ENCODE results near the gene LRMDA.

The LRMDA gene

DNA sequence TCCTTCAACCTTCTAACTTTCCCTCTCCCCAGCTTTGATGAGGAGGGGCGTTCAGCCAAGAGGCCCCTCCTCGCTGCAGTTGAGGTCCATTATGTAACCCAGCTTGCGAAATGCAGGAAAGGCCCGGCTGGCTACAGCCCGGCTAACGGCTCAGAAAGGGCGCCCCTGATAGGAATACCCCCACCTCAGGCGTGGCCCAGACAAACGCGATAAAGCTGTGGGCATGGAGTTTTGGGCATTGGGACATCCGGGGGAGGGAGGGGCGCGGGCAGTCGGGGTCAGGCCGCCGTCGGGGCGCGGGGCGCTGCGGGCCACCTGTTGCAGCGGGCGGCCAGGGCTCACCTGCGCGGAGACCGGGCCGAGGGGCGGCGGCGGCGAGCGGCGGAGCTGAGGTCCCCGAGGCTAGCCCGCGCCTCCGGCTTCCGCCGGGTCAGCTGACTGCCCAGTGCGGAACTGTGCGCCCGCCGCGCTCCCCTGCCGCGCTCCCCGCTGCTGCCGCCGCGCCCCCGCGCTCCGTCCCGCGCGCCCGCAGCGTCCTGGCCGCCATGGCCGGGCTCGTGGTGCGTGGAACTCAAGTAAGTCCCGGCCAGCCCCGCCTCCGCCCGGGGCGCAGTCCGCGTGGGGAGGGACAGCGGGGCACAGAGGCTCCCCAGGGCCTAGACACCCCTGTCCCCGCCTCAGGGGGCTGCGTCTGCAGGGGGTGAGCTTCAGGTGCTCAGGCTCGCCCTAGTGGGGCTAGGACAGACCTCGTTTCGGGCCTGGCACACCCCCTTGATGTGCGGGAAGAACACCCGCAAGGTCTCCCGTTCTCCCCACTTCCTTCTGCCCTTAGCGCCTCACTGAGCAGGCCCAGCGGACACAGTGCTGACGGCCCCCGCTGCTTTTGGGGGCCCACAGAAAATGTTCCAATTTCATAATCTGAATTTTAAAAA is at the start of gene LRMDA:
Gene LRMDA, plus strand, starts transcription at position 445 of the 932 bp plus-strand sequence.
- no peak for DNase-seq

GRCh38 chr10:75386128-75386527 is 45.3 kb upstream of the LRMDA start:
- no peak for DNase-seq

DNA sequence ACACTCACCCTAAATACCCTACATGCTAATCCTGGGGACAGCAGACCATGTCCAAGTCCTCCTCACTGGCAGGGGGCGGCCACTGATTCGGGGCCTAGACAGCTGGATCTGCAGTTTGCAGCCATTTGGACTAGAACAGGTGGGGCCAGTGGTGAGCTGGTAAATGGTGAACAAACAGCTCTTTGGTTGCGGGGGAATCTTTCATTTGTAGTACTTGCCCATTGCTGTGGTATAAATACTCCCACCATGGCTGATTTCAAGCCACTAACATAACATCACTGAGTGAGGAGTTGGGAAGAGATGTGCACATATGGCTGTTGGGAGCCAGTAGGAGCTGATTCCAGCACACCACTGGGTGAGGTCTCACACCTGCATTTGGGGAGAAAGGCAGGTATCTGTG is 43.3 kb upstream of the LRMDA start:
- no peak for DNase-seq

DNA sequence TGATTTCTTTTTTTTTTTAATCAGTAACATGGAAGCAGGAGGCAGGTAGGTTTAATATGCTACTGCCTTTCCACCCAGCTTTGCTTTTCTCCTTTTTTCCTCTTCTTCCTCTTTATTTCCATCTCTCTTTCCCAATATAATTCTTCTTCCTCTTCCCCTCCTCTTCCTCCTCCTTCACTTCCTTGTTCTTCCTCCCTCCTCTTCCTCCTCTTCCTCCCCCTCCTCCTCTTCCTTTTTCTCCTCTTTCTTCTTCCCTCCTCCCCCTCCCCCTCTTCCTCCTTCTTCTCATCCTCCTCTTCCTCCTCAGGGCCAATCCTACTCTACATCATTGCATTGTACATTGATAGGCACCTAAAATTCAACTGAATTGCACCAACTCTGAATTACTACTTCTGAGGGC is 41.2 kb upstream of the LRMDA start:
- no peak for DNase-seq

- no peak for DNase-seq
Measured at GRCh38 chr10:75392271-75392670, 39.2 kb upstream of the LRMDA start.

DNA sequence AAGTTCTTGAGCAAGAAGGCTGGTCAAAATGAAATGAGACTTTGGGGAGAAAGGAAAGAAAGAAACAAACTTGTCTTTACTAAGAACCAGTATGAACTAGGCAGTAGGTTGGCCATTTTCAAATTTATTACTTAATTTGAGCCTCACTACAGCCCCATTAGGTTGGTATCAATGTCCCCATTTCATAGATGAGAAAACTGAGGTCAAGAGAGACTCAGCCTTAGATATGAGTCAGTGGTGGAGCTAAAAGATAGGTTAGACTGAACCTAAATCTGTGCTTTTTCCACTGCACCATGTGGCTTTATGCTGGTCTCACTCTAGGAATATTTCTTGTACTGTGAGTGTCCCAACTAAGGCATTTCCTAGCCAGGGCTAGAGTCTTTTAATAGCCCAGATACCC is 38.7 kb upstream of the LRMDA start:
- DNase-seq, result no peak

- DNase-seq, result no peak
Measured at GRCh38 chr10:75394221-75394620, 37.2 kb upstream of the LRMDA start.

DNA sequence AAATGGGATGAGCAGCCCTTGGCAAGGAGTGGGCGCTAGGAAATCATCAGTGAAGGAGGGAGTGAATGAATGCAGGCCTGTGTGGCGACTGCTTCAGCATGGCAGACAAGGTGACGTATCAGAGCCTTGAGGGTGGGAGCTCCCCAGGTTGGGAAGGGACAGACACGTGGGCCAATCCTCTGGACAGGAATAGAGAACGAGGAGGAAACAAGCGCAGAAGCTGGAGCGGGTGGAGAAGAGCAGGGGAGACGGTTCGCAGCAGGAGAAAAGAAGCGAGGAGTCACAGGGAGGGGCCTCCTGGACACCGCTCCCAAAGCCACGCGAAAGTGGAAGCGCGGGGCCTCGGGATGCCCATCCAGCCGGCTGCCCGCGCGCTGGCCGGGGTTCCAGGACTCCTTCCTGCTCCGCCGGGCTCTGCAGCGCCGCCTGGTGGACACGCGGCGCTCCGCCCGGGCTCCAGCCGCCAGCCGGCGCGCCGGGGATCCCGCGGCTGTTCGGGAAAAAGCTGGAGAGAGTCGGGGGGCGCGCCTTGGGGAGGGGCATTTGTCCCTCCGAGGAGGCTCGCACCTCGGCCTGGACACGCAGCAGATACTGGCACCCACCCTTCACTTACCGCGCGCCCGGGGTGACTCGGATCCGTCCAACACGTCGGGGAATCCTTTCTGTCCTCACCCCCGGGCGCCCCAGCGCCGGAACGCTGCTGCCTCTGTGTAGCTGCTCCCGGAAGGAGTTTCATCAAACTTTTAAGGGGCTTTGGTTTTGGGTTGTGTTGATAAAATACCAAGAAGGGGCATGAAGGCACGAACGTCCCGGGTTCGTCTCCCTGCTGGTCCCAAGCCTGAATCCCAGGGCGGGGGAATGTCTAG is 36.1 kb upstream of the LRMDA start:
- DNase-seq, result no peak

DNA sequence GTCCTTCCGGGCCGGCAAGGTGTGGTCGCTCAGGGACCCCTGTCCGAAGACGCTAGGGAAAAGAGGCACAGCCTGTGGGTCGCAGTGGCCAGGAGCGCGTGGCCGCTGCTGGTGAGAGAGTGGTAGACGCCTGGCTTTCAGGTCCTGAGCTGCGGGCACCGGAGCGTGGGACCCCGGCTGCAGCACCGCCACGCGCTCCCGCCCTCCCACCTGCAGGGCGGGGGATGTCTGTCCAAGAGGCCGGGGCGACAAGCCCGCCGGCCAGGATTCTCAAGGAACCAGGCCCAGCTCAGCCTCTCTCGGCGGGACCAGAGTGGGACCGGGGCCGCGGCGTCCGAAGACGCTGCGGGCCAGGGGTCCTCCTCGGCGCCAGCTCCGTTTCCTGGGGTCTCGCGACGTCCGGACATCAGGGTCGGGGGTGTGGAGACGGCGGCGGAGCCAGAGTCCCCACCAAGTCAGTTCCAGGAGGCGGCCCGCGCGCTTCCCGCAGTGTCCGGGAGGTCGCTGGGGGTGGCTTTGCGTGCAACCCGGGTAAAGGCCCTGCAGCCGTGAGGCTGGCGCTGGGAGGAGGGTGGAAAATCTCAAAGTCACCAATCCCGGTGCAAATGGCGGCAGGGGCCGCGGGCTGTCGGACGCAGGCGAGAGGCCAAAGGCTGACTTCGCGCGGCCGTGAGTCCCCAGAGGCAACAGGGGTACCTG is 35.3 kb upstream of the LRMDA start:
- no peak for DNase-seq

DNA sequence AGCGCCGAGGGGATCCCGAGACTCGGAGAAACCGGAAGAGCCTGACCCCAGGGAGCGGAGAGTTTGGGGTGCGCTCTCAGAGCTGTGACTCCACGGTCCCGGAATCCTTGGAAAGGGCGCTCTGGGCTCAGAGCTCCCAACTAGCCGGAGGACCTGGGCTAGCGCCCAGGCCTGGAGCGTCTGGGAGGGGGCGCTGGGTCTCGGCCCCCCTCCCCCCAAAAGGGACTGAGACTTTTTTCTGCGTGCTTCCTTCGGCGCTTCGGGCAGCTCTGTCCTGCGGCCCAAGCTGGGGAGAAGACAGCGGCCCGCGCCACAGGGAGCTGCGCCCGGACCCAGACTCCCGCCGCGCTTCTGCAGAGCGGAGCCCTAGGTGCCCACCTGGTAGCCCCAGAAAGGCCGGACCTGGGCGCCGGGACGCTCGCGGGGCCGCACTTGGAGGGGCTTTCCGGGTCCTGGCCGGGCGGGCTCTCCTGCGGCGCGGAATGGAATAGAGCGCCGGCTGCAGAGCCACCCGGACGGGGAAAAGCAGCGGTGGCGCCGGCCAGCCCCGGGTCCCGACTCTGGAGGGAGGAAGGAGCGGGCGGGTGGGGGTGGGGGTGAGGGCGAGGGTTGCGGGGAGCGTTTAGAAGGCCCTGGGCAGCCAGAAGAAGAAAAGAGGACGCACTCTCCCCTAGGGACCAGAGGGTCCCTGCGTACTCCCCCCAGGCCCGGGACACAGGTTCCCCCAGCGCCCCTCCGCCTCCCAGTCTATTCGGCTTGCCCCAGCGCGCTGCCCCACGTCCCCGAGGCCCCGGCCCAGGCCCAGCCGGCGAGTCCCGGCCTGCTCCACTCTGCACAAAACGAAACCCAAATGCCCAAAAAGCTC is 34.6 kb upstream of the LRMDA start:
- no peak for DNase-seq

- no peak for DNase-seq
Measured at GRCh38 chr10:75397496-75398199, 33.8 kb upstream of the LRMDA start.

GRCh38 chr10:75398200-75398691 is 33.2 kb upstream of the LRMDA start:
- DNase-seq, result no peak

- no peak for DNase-seq
Measured at GRCh38 chr10:75398692-75399460, 32.5 kb upstream of the LRMDA start.

DNA sequence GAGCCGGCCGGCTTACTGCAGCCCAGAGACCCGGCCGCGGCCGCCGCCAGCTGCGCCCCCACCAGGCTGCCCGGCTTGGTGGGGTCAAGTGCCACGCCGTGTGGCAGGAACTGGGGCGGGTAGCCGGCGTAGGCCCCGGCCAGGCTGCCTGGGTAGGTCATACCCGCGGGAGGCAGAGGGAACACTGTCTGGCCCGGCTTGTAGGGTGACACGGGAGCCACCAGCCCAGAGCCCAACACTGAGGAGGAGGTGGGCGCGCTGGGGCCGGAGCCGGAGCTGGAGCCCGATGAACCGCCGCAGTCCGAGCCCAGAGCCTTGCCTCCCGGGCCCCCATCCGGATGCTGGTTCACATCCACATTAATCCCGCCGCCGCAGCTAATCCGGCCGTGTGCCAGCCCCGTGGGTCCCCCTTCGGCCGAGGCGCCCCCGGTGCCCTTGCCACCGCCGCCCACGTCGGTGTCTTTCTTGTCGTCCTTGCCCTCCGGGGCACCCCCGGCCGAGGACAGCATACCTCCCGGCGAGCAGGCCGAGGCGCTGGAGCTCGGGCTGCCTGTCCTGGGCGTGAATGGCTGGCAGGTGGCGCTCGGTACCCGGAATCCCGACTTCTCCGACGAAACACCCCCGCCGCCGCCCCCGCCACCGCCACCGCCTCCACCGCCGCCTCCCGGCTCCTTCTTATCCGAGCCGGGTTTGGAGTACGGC is 31.8 kb upstream of the LRMDA start:
- DNase-seq, result no peak

GRCh38 chr10:75400163-75400770 is 31.2 kb upstream of the LRMDA start:
- no peak for DNase-seq

- no peak for DNase-seq
Measured at GRCh38 chr10:75400771-75401568, 30.5 kb upstream of the LRMDA start.

GRCh38 chr10:75401569-75402485 is 29.6 kb upstream of the LRMDA start, which contains the start of gene ZNF503:
Gene ZNF503, minus strand, starts transcription at chr10:75401764. Its CDS starts 345 bp downstream, at chr10:75401419.
- DNase-seq, result peak; percentile 24
